A673 (cell line): ENCODE measurements around the gene COQ10B. TPM values are rescaled to one million over a fixed set of nuclear protein-coding genes. Genes with fewer than 3 reads are reported as not detected.

Source experiments
- BruUV-seq: library from RNA; stranded (reverse); fragments of 400-500 nt; replicated peaks from 2 replicates; lab custom pipeline; 2021; lab: Mats Ljungman, UMichigan
- CTCF ChIA-PET: fragments of 300-600 bp; sonication (Branson Sonifier 250); formaldehyde crosslinking; loops from one replicate; lab custom pipeline; 2022; ENCODE audit warnings: antibody characterized with exemption; lab: Charles Lee
- POLR2A ChIA-PET: fragments of 300-600 bp; sonication (Branson Sonifier 250); formaldehyde crosslinking; loops from one replicate; lab custom pipeline; 2022; ENCODE audit warnings: antibody characterized with exemption; ENCODE audit not compliant: low non-redundant PET; lab: Charles Lee
- DNase-seq: peaks from one replicate; pipeline ENCODE4 v3.0.0-alpha.2; 2015; ENCODE audit warnings: low spot score
- H3K27ac ChIP-seq: fragments of 200-600 bp; sonication (generic); 2 replicates; pipeline ENCODE4 v1.5.1; 2016; ENCODE audit warnings: mixed run types, low read depth, mild to moderate bottlenecking, mixed read lengths, antibody characterized with exemption, low read length; ENCODE audit not compliant: poor library complexity, severe bottlenecking
- H3K27me3 ChIP-seq: fragments of 200-600 bp; sonication (generic); replicated peaks from 2 replicates; pipeline ENCODE4 v1.6.1; 2017; ENCODE audit warnings: mixed run types, low read depth, mild to moderate bottlenecking, mixed read lengths, antibody characterized with exemption, low read length; ENCODE audit not compliant: insufficient read depth, poor library complexity
- H3K36me3 ChIP-seq: fragments of 200-600 bp; sonication (generic); 2 replicates; pipeline ENCODE4 v1.6.1; 2016; ENCODE audit warnings: mixed run types, mild to moderate bottlenecking, mixed read lengths, antibody characterized with exemption, low read length; ENCODE audit not compliant: insufficient read depth, poor library complexity, severe bottlenecking
- H3K4me1 ChIP-seq: fragments of 200-600 bp; sonication (generic); 2 replicates; pipeline ENCODE4 v1.6.1; 2017; ENCODE audit warnings: mixed run types, mild to moderate bottlenecking, mixed read lengths, antibody characterized with exemption, low read length; ENCODE audit not compliant: insufficient read depth, poor library complexity, severe bottlenecking
- H3K4me3 ChIP-seq: fragments of 200-600 bp; sonication (generic); 2 replicates; pipeline ENCODE4 v1.5.1; 2016; ENCODE audit warnings: low read depth, mixed run types, mild to moderate bottlenecking, mixed read lengths, low read length; ENCODE audit not compliant: poor library complexity, severe bottlenecking
- H3K9me3 ChIP-seq: fragments of 200-600 bp; sonication (generic); 2 replicates; pipeline ENCODE4 v1.6.1; 2016; ENCODE audit warnings: mixed run types, low read depth, mild to moderate bottlenecking, mixed read lengths, antibody characterized with exemption, low read length; ENCODE audit not compliant: poor library complexity, severe bottlenecking
- EZH2 ChIP-seq: fragments of 200-600 bp; sonication (generic); IDR thresholded peaks from 2 replicates; pipeline ENCODE4 v1.6.1; 2017; ENCODE audit warnings: borderline replicate concordance, low read depth, mild to moderate bottlenecking, mixed read lengths, antibody characterized with exemption, low read length; ENCODE audit not compliant: poor library complexity, severe bottlenecking
- intact Hi-C: fragments of 100-400 bp; cut with micrococcal nuclease; formaldehyde crosslinking; loops from one replicate; pipeline ENCODE4 v1.10.0; 2022; ENCODE audit not compliant: unreplicated experiment
- total RNA-seq: library from RNA; stranded (reverse); gene quantifications from 2 replicates; pipeline ENCODE4 v1.2.3, GENCODE V29; 2021
- TF ChIP-seq, protein P1 (sequence below): fragments of 300-800, 200-600 bp; sonication (generic); conservative IDR thresholded peaks from 2 replicates; pipeline ENCODE4 v1.5.1; 2017; ENCODE audit warnings: low read depth, mild to moderate bottlenecking, antibody characterized with exemption, low read length, moderate library complexity, mixed read lengths

COQ10B gene
- total RNA-seq, 1 experiment from 2014 or later = 17.1 TPM

GRCh38 chr2:197442857-197443256 is 10.5 kb upstream of the COQ10B start:
- no TSS peak for BruUV-seq
- CTCF ChIA-PET = no interaction called here

DNA sequence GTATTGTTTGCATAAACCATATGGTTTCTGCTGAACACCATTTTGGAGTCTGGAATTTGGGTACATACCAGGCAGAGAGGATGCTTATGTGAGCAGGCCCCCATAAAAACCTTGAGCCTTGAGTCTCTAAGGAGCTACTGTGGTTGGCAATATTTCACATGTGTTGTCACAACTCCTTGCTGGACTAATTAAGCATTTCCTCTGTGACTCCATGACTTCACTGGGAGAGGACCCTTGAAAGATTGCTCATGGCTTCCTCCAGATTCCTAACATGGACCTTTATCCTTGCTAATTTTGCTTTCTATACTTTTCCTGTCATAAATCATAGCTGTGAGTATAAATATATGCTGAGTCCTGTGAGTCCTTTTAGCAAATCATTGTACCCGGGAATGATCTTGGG is 7.6 kb upstream of the COQ10B start:
- Histone ChIP-seq H3K27ac (no peak overlapping the region), H3K9me3 (no peaks in the 10 kb centered on the region), H3K27me3 (no peaks in the 10 kb centered on the region), H3K36me3 (no peaks in the 10 kb centered on the region), H3K4me1 (peaks cover 12% of the 10 kb centered on the region), H3K4me3 (no peak overlapping the region)
- ChIA-PET POLR2A (no interaction called here), CTCF (no interaction called here)
- TF ChIP-seq EZH2 = no peak
- TF ChIP-seq, protein P1, sequence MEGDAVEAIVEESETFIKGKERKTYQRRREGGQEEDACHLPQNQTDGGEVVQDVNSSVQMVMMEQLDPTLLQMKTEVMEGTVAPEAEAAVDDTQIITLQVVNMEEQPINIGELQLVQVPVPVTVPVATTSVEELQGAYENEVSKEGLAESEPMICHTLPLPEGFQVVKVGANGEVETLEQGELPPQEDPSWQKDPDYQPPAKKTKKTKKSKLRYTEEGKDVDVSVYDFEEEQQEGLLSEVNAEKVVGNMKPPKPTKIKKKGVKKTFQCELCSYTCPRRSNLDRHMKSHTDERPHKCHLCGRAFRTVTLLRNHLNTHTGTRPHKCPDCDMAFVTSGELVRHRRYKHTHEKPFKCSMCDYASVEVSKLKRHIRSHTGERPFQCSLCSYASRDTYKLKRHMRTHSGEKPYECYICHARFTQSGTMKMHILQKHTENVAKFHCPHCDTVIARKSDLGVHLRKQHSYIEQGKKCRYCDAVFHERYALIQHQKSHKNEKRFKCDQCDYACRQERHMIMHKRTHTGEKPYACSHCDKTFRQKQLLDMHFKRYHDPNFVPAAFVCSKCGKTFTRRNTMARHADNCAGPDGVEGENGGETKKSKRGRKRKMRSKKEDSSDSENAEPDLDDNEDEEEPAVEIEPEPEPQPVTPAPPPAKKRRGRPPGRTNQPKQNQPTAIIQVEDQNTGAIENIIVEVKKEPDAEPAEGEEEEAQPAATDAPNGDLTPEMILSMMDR = no peak
- intact Hi-C loops = no loop called here
- DNase-seq = peak; percentile 80
- no TSS peak for BruUV-seq

More at GRCh38 chr2:197442857-197443256, 10.5 kb upstream of the COQ10B start:
- no peak for DNase-seq
- Histone ChIP-seq H3K27ac (no peak overlapping the region), H3K27me3 (no peaks in the 10 kb centered on the region), H3K4me3 (no peak overlapping the region), H3K9me3 (no peaks in the 10 kb centered on the region), H3K36me3 (no peaks in the 10 kb centered on the region), H3K4me1 (peaks cover 12% of the 10 kb centered on the region)
- POLR2A ChIA-PET = interaction anchor here (0.6 kb wide), 1 partner anchor 54 kb away, joined by 6 read pairs; no protein-coding TSS in a partner anchor
- TF ChIP-seq EZH2 = no peak
- TF ChIP-seq, protein P1 = no peak
- intact Hi-C loops = no loop called here

DNA sequence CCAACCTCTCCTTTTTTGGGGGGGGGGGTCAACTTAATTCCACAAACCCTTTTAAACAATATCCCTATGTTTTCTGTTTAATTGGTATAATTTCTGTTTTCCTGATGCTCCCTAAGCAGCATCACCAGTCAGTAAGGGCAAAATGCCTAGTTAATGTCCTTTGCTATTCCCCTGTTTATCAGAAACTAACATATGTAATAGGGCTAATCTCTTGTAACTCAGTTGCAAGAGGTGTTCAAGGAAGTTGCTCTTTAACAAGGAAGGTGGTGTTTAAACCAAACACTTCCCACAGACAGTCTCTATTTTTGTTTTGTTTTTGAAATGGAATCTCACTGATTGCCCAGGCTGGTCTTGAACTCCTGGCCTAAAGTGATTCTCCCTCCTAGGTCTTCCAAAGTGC is 6.5 kb upstream of the COQ10B start:
- intact Hi-C loops = no loop called here
- no peak overlapping the region for H3K27ac ChIP-seq
- ChIA-PET POLR2A (no interaction called here), CTCF (no interaction called here)
- peaks cover 12% of the 10 kb centered on the region for H3K4me1 ChIP-seq
- no peaks in the 10 kb centered on the region for H3K27me3 ChIP-seq
- H3K9me3 ChIP-seq = no peaks in the 10 kb centered on the region
- H3K36me3 ChIP-seq = no peaks in the 10 kb centered on the region
- DNase-seq = no peak
- no TSS peak for BruUV-seq
- no peak for TF ChIP-seq EZH2
- TF ChIP-seq, protein P1 = no peak
- H3K4me3 ChIP-seq = no peak overlapping the region
